ENCODE results near the gene MGARP. TPM values are rescaled to one million over a fixed set of nuclear protein-coding genes. Genes with fewer than 3 reads are reported as not detected.
"Not testable (repeated sequence)": the region's sequence is repeated elsewhere in the genome, so short reads cannot be mapped to it uniquely, and the experiment has no call there.

The MGARP gene
- polyA plus RNA-seq, 1 donor (not counting 4 experiments of a cell fraction or from before 2014, with no cell fraction given) = 0.94 TPM

- Histone ChIP-seq H2AFZ (ENCODE audit: control insufficient read depth, low read length) (no peak overlapping the region), H3K9ac (ENCODE audit: control insufficient read depth, extremely low read depth, insufficient read depth, low read length) (no peak overlapping the region), H3K27ac (ENCODE audit: control insufficient read depth, insufficient read depth, low read length) (no peak overlapping the region), H3K4me1 (ENCODE audit: control insufficient read depth, extremely low read depth, insufficient read depth, low read length) (no peaks in the 10 kb centered on the region), H4K20me1 (ENCODE audit: control insufficient read depth, extremely low read depth, insufficient read depth, low read length) (peaks cover 12% of the 10 kb centered on the region), H3K4me3 (ENCODE audit: control insufficient read depth in 2 of 3, extremely low read depth in 1 of 3, insufficient read depth in 2 of 3, low read depth in 1 of 3, low read length in 3 of 3) (no peak overlapping the region), H3K9me3 (ENCODE audit: control insufficient read depth, low read depth, low read length) (no peaks in the 10 kb centered on the region), H3K27me3 (ENCODE audit: control insufficient read depth, extremely low read depth, insufficient read depth, low read length) (no peaks in the 10 kb centered on the region), H3K4me2 (ENCODE audit: control insufficient read depth, extremely low read depth, insufficient read depth, low read depth, low read length) (no peak overlapping the region), H3K36me3 (ENCODE audit: control insufficient read depth in 2 of 2, extremely low read depth in 1 of 2, insufficient read depth in 2 of 2, low read length in 2 of 2) (no peaks in the 10 kb centered on the region), H3K79me2 (ENCODE audit: control insufficient read depth, insufficient read depth, low read length) (peaks cover 99% of the 10 kb centered on the region), H3K9me1 (ENCODE audit: control insufficient read depth, extremely low read depth, insufficient read depth, low read length) (no peaks in the 10 kb centered on the region)
- FAIRE-seq (no peak), DNase-seq (ENCODE audit: low read depth, low spot score) (no peak)
- dilution Hi-C loops (cut with MboI; ENCODE audit: extremely low pct_ligation_motif_present, low sequenced_read_pairs) = no loop called here
- TF ChIP-seq CTCF (optimal IDR thresholded peaks at IDR 0.05 in 1 of 3, IDR thresholded peaks at IDR 0.05 in 1 of 3, conservative IDR thresholded peaks at IDR 0.05 in 1 of 3; ENCODE audit: extremely low read depth in 1 of 3, insufficient read depth in 2 of 3, low read length in 3 of 3) (no peak), EZH2 (IDR thresholded peaks at IDR 0.05; ENCODE audit: low read length) (no peak)
Observed at GRCh38 chr4:139314047-139314800, 34.2 kb upstream of the MGARP start.

DNA sequence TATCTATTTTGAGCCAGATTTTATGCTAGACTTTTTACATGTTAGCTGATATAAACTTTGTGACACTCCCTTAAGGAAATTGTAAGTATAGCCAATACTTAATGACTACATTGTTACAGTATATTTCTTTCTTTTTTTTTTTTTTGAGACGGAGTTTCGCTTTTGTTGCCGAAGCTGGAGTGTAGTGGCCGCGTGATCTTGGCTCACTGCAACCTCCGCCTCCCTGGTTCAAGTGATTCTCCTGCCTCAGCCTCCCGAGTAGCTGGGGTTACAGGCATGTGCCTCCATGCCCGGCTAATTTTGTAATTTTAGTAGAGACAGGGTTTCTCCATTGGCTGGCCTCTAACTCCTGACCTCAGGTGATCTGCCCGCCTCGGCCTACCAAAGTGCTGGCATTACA lies 33.4 kb upstream of the MGARP start:
- H3K36me3 ChIP-seq (ENCODE audit: control insufficient read depth in 2 of 2, extremely low read depth in 1 of 2, insufficient read depth in 2 of 2, low read length in 2 of 2); H3K9me1 ChIP-seq (ENCODE audit: control insufficient read depth, extremely low read depth, insufficient read depth, low read length); H3K9me3 ChIP-seq (ENCODE audit: control insufficient read depth, low read depth, low read length); H3K4me3 ChIP-seq (ENCODE audit: control insufficient read depth in 2 of 3, extremely low read depth in 1 of 3, insufficient read depth in 2 of 3, low read depth in 1 of 3, low read length in 3 of 3); H2AFZ ChIP-seq (ENCODE audit: control insufficient read depth, low read length); H3K27me3 ChIP-seq (ENCODE audit: control insufficient read depth, extremely low read depth, insufficient read depth, low read length); H3K4me1 ChIP-seq (ENCODE audit: control insufficient read depth, extremely low read depth, insufficient read depth, low read length); H3K27ac ChIP-seq (ENCODE audit: control insufficient read depth, insufficient read depth, low read length); H4K20me1 ChIP-seq (ENCODE audit: control insufficient read depth, extremely low read depth, insufficient read depth, low read length); H3K4me2 ChIP-seq (ENCODE audit: control insufficient read depth, extremely low read depth, insufficient read depth, low read depth, low read length); FAIRE-seq; dilution Hi-C loops (cut with MboI; ENCODE audit: extremely low pct_ligation_motif_present, low sequenced_read_pairs); DNase-seq (ENCODE audit: low read depth, low spot score); H3K9ac ChIP-seq (ENCODE audit: control insufficient read depth, extremely low read depth, insufficient read depth, low read length): not testable (repeated sequence)
- peaks cover 99% of the 10 kb centered on the region for H3K79me2 ChIP-seq (ENCODE audit: control insufficient read depth, insufficient read depth, low read length)
